ENCODE measurements around the gene SLIT1.

The SLIT1 gene

GRCh38 chr10:97030894-97031293 is 154.9 kb downstream of the SLIT1 start:
- no peaks in the 10 kb centered on the region for H3K9me3 ChIP-seq (replicated peaks in 1 of 2; ENCODE audit: control insufficient read depth in 2 of 2, insufficient read depth in 1 of 2, low read depth in 1 of 2, low read length in 2 of 2)
- no CpG with 5 or more reads among the region's 6 CpGs for WGBS, 2 donors (ENCODE audit: extremely low coverage in 2 of 2, insufficient read length in 2 of 2, insufficient replicate concordance in 1 of 2)
- no peak overlapping the region for H4K8ac ChIP-seq (ENCODE audit: low read depth, low read length)

DNA sequence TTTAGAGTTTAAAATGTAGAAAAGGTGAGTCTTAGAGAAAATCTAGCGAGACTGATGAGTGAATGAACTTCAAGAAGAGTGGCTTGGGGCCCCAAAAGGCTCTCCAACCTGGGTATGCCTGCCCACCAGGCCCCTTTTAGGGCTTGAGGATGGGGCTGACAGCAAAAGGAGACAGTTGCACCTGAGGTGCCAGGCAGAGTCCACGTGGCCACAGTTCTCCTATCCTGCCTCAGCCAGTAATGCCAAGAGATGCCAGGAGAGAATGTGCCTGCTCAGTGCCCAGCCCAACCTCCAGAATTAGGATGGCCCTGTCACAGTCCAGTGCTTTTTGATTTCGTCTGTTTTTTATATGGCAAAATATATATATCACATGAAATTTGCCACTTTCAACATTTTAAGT is 156.5 kb downstream of the SLIT1 start:
- no CpG with 5 or more reads among the region's 3 CpGs for WGBS, 2 donors (ENCODE audit: extremely low coverage in 2 of 2, insufficient read length in 2 of 2, insufficient replicate concordance in 1 of 2)
- peaks cover 3 to 5% of the 10 kb centered on the region in 2 donors for H3K4me1 ChIP-seq (ENCODE audit: control insufficient read depth in 2 of 2, insufficient read depth in 1 of 2, low read depth in 1 of 2, low read length in 2 of 2)
- DNase-seq (ENCODE audit: low spot score), result no peak
- H3K27ac ChIP-seq (replicated peaks; ENCODE audit: low read length), result no peak overlapping the region
- no peak overlapping the region for H2AFZ ChIP-seq (ENCODE audit: low read length)
- peaks cover 0 to 10% (median 0%) of the 10 kb centered on the region in 3 experiments for H3K27me3 ChIP-seq (ENCODE audit: control insufficient read depth in 3 of 3, insufficient read depth in 3 of 3, low read depth in 1 of 3, low read length in 3 of 3)
- H2BK5ac ChIP-seq (ENCODE audit: low read length), result no peak overlapping the region
- H3K23ac ChIP-seq (ENCODE audit: low read depth, low read length, poor library complexity), result no peak overlapping the region
- no peak overlapping the region for H2BK120ac ChIP-seq (ENCODE audit: low read depth, low read length)
- H2AK5ac ChIP-seq (ENCODE audit: low read depth, low read length), result no peak overlapping the region
- no peak overlapping the region for H4K8ac ChIP-seq (ENCODE audit: low read depth, low read length)
- H3K36me3 ChIP-seq (replicated peaks in 1 of 2; ENCODE audit: control insufficient read depth in 2 of 2, insufficient read depth in 2 of 2, low read length in 2 of 2), result no peaks in the 10 kb centered on the region
- no peak overlapping the region for H3K14ac ChIP-seq (ENCODE audit: low read length)
- H3K18ac ChIP-seq (ENCODE audit: low read length), result no peak overlapping the region
- no peak overlapping the region for H3K4ac ChIP-seq (ENCODE audit: low read length)
- no peak overlapping the region for H4K91ac ChIP-seq (ENCODE audit: low read depth, low read length, poor library complexity)
- no peaks in the 10 kb centered on the region for H3K79me1 ChIP-seq (ENCODE audit: low read depth, low read length)
- H3K4me2 ChIP-seq (ENCODE audit: insufficient read depth, low read length, poor library complexity, severe bottlenecking), result no peak overlapping the region
- no peaks in the 10 kb centered on the region for H3K9me3 ChIP-seq (replicated peaks in 1 of 2; ENCODE audit: control insufficient read depth in 2 of 2, insufficient read depth in 1 of 2, low read depth in 1 of 2, low read length in 2 of 2)
- no peak overlapping the region for H2BK15ac ChIP-seq (ENCODE audit: low read length)
- no peak overlapping the region for H3K9ac ChIP-seq (ENCODE audit: low read depth, low read length, poor library complexity)
- H3K4me3 ChIP-seq (ENCODE audit: low read length in 2 of 2), result no peak overlapping the region
- H2BK12ac ChIP-seq (ENCODE audit: low read length), result no peak overlapping the region

More at GRCh38 chr10:97030894-97031293, 154.9 kb downstream of the SLIT1 start:
- no peak overlapping the region for H4K91ac ChIP-seq (ENCODE audit: low read depth, low read length, poor library complexity)
- no peak overlapping the region for H3K23ac ChIP-seq (ENCODE audit: low read depth, low read length, poor library complexity)
- H3K4ac ChIP-seq (ENCODE audit: low read length), result no peak overlapping the region
- H3K79me1 ChIP-seq (ENCODE audit: low read depth, low read length), result no peaks in the 10 kb centered on the region
- H3K27me3 ChIP-seq (ENCODE audit: control insufficient read depth in 3 of 3, insufficient read depth in 3 of 3, low read depth in 1 of 3, low read length in 3 of 3), result peaks cover 0 to 10% (median 0%) of the 10 kb centered on the region in 3 experiments
- no peak overlapping the region for H3K27ac ChIP-seq (replicated peaks; ENCODE audit: low read length)
- H3K18ac ChIP-seq (ENCODE audit: low read length), result no peak overlapping the region
- no peak overlapping the region for H2BK5ac ChIP-seq (ENCODE audit: low read length)
- H2BK15ac ChIP-seq (ENCODE audit: low read length), result no peak overlapping the region
- no peak overlapping the region for H3K4me3 ChIP-seq (ENCODE audit: low read length in 2 of 2)
- no peak overlapping the region for H3K4me2 ChIP-seq (ENCODE audit: insufficient read depth, low read length, poor library complexity, severe bottlenecking)
- no peak overlapping the region for H3K9ac ChIP-seq (ENCODE audit: low read depth, low read length, poor library complexity)
- no peak overlapping the region for H2AK5ac ChIP-seq (ENCODE audit: low read depth, low read length)
- H3K14ac ChIP-seq (ENCODE audit: low read length), result no peak overlapping the region
- H2AFZ ChIP-seq (ENCODE audit: low read length), result no peak overlapping the region
- DNase-seq (ENCODE audit: low spot score), result no peak
- H3K36me3 ChIP-seq (replicated peaks in 1 of 2; ENCODE audit: control insufficient read depth in 2 of 2, insufficient read depth in 2 of 2, low read length in 2 of 2), result no peaks in the 10 kb centered on the region
- H2BK120ac ChIP-seq (ENCODE audit: low read depth, low read length), result no peak overlapping the region
- peaks cover 3 to 4% of the 10 kb centered on the region in 2 donors for H3K4me1 ChIP-seq (ENCODE audit: control insufficient read depth in 2 of 2, insufficient read depth in 1 of 2, low read depth in 1 of 2, low read length in 2 of 2)
- no peak overlapping the region for H2BK12ac ChIP-seq (ENCODE audit: low read length)

DNA sequence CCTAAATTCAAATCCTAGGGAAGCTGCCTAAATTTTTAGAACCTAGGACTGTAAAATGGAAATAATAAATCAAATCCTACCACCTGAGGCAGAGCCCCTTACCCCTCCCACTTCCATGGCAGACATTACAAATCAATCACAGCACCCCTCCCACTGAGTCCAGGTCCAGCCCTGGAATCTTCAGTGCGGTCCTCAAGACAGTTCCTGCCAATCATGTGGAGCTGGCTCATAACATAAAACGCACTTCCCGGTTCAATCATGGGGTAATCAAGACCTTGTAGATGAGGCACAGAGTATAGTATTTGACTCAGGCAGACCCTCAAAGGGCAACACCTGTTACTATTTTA is 157.0 kb downstream of the SLIT1 start:
- Histone ChIP-seq H4K91ac (ENCODE audit: low read depth, low read length, poor library complexity) (no peak overlapping the region), H3K23ac (ENCODE audit: low read depth, low read length, poor library complexity) (no peak overlapping the region)

DNA sequence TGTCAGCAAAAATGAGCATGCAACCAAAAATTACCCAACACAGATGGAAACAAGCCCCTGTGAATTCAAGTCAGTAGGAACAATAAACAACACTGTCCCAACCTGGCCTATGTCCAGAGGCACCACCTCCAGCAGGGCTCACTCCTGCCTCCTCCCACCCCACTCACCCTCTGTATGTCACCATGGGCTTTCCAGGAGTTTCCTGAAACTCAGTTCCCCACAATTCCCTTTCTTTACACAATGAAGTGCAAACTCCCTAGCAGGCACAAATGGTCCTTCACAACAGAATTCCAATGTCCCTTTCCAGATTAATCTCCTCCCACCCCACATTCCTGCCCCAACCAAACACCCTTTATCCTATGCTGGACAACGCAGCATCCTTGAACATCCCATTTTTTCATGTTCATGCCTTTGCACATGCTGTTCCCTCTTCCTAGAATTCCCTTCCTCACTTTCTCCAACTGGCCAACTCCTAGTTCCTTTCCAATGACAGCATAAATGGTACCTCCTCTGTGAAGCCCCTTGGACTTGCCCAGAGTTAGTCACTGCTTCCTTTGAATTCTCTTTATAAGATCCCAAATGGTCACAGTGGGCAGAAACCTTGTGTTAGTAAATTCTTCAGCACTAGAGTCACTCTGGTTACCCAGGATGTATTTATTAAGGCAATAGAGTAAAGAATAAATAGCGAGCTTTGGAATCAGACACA is 157.5 kb downstream of the SLIT1 start:
- Histone ChIP-seq H4K91ac (ENCODE audit: low read depth, low read length, poor library complexity) (no peak overlapping the region), H2BK15ac (ENCODE audit: low read length) (no peak overlapping the region), H3K27me3 (ENCODE audit: control insufficient read depth in 3 of 3, insufficient read depth in 3 of 3, low read depth in 1 of 3, low read length in 3 of 3) (peaks cover 0 to 10% (median 0%) of the 10 kb centered on the region in 3 experiments), H3K18ac (ENCODE audit: low read length) (no peak overlapping the region), H2BK5ac (ENCODE audit: low read length) (no peak overlapping the region), H3K4me1 (ENCODE audit: control insufficient read depth in 2 of 2, insufficient read depth in 1 of 2, low read depth in 1 of 2, low read length in 2 of 2) (peaks cover 3 to 11% of the 10 kb centered on the region in 2 donors), H3K4me2 (ENCODE audit: insufficient read depth, low read length, poor library complexity, severe bottlenecking) (no peak overlapping the region), H3K79me1 (ENCODE audit: low read depth, low read length) (no peaks in the 10 kb centered on the region), H3K9ac (ENCODE audit: low read depth, low read length, poor library complexity) (no peak overlapping the region), H3K9me3 (replicated peaks in 1 of 2; ENCODE audit: control insufficient read depth in 2 of 2, insufficient read depth in 1 of 2, low read depth in 1 of 2, low read length in 2 of 2) (no peaks in the 10 kb centered on the region), H3K36me3 (replicated peaks in 1 of 2; ENCODE audit: control insufficient read depth in 2 of 2, insufficient read depth in 2 of 2, low read length in 2 of 2) (no peaks in the 10 kb centered on the region), H4K8ac (ENCODE audit: low read depth, low read length) (no peak overlapping the region), H3K14ac (ENCODE audit: low read length) (no peak overlapping the region), H2AFZ (ENCODE audit: low read length) (no peak overlapping the region), H3K23ac (ENCODE audit: low read depth, low read length, poor library complexity) (no peak overlapping the region), H2BK120ac (ENCODE audit: low read depth, low read length) (no peak overlapping the region), H2AK5ac (ENCODE audit: low read depth, low read length) (no peak overlapping the region), H2BK12ac (ENCODE audit: low read length) (no peak overlapping the region), H3K27ac (replicated peaks; ENCODE audit: low read length) (no peak overlapping the region), H3K4ac (ENCODE audit: low read length) (no peak overlapping the region), H3K4me3 (ENCODE audit: low read length in 2 of 2) (no peak overlapping the region)
- DNase-seq (ENCODE audit: low spot score), result no peak
- no CpG with 5 or more reads among the region's 2 CpGs for WGBS, 2 donors (ENCODE audit: extremely low coverage in 2 of 2, insufficient read length in 2 of 2, insufficient replicate concordance in 1 of 2)

More for the DNA sequence above, 157.0 kb downstream of the SLIT1 start:
- no peak overlapping the region for H2BK120ac ChIP-seq (ENCODE audit: low read depth, low read length)
- peaks cover 0 to 10% (median 0%) of the 10 kb centered on the region in 3 experiments for H3K27me3 ChIP-seq (ENCODE audit: control insufficient read depth in 3 of 3, insufficient read depth in 3 of 3, low read depth in 1 of 3, low read length in 3 of 3)
- no peaks in the 10 kb centered on the region for H3K9me3 ChIP-seq (replicated peaks in 1 of 2; ENCODE audit: control insufficient read depth in 2 of 2, insufficient read depth in 1 of 2, low read depth in 1 of 2, low read length in 2 of 2)
- no peak for DNase-seq (ENCODE audit: low spot score)
- no peak overlapping the region for H3K18ac ChIP-seq (ENCODE audit: low read length)
- no peak overlapping the region for H4K8ac ChIP-seq (ENCODE audit: low read depth, low read length)
- H2BK5ac ChIP-seq (ENCODE audit: low read length), result no peak overlapping the region
- H3K36me3 ChIP-seq (replicated peaks in 1 of 2; ENCODE audit: control insufficient read depth in 2 of 2, insufficient read depth in 2 of 2, low read length in 2 of 2), result no peaks in the 10 kb centered on the region
- no peaks in the 10 kb centered on the region for H3K79me1 ChIP-seq (ENCODE audit: low read depth, low read length)
- H2BK12ac ChIP-seq (ENCODE audit: low read length), result no peak overlapping the region
- WGBS, 2 donors (ENCODE audit: extremely low coverage in 2 of 2, insufficient read length in 2 of 2, insufficient replicate concordance in 1 of 2), result no CpG with 5 or more reads among the region's 3 CpGs
- H3K4me2 ChIP-seq (ENCODE audit: insufficient read depth, low read length, poor library complexity, severe bottlenecking), result no peak overlapping the region
- H3K9ac ChIP-seq (ENCODE audit: low read depth, low read length, poor library complexity), result no peak overlapping the region
- no peak overlapping the region for H3K14ac ChIP-seq (ENCODE audit: low read length)
- H2BK15ac ChIP-seq (ENCODE audit: low read length), result no peak overlapping the region
- no peak overlapping the region for H3K4ac ChIP-seq (ENCODE audit: low read length)
- no peak overlapping the region for H2AK5ac ChIP-seq (ENCODE audit: low read depth, low read length)
- H2AFZ ChIP-seq (ENCODE audit: low read length), result no peak overlapping the region
- no peak overlapping the region for H3K27ac ChIP-seq (replicated peaks; ENCODE audit: low read length)
- peaks cover 3 to 9% of the 10 kb centered on the region in 2 donors for H3K4me1 ChIP-seq (ENCODE audit: control insufficient read depth in 2 of 2, insufficient read depth in 1 of 2, low read depth in 1 of 2, low read length in 2 of 2)
- no peak overlapping the region for H3K4me3 ChIP-seq (ENCODE audit: low read length in 2 of 2)
